Activated T-helper 1 cell treated with Interleukin-2 at 50 U/mL for 16 hours (primary cell): ENCODE data around the gene GRID1.

Experiments used
- DNase-seq: peaks from one replicate; pipeline ENCODE4 v3.0.0-alpha.2; 2020; ENCODE audit warnings: low read depth

GRID1 gene

GRCh38 chr10:86368987-86369386 lies 2.4 kb upstream of the GRID1 start:
- no peak for DNase-seq

- no peak for DNase-seq
Observed at GRCh38 chr10:86368046-86368445, 1.5 kb upstream of the GRID1 start.

GRCh38 chr10:86367152-86367951 lies 757 bp upstream of the GRID1 start:
- no peak for DNase-seq

- DNase-seq: no peak
Observed at GRCh38 chr10:86366902-86367151, 232 bp upstream of the GRID1 start.

- no peak for DNase-seq
Observed at GRCh38 chr10:86365346-86366032, 1.1 kb downstream of the GRID1 start.

- no peak for DNase-seq
Observed at GRCh38 chr10:86364491-86365345, 1.9 kb downstream of the GRID1 start.

GRCh38 chr10:86363833-86364490 lies 2.6 kb downstream of the GRID1 start:
- DNase-seq: no peak

- DNase-seq: no peak
Observed at GRCh38 chr10:86363184-86363832, 3.3 kb downstream of the GRID1 start.

- no peak for DNase-seq
Observed at GRCh38 chr10:86362586-86363183, 3.9 kb downstream of the GRID1 start.

- DNase-seq: no peak
Observed at GRCh38 chr10:86362129-86362527, 4.5 kb downstream of the GRID1 start.

GRCh38 chr10:86361156-86362128 lies 5.2 kb downstream of the GRID1 start:
- no peak for DNase-seq

- DNase-seq: no peak
Observed at GRCh38 chr10:86360657-86361056, 5.9 kb downstream of the GRID1 start.

GRCh38 chr10:86359954-86360353 lies 6.6 kb downstream of the GRID1 start:
- DNase-seq: no peak

GRCh38 chr10:86359111-86359510 lies 7.5 kb downstream of the GRID1 start:
- DNase-seq: no peak

- no peak for DNase-seq
Observed at GRCh38 chr10:86357676-86358075, 8.9 kb downstream of the GRID1 start.

GRCh38 chr10:86357041-86357440 lies 9.6 kb downstream of the GRID1 start:
- DNase-seq: no peak

- DNase-seq: no peak
Observed at GRCh38 chr10:86356296-86356695, 10.3 kb downstream of the GRID1 start.

- DNase-seq: no peak
Observed at GRCh38 chr10:86355571-86356038, 11.0 kb downstream of the GRID1 start.

GRCh38 chr10:86354761-86355540 lies 11.6 kb downstream of the GRID1 start:
- DNase-seq: no peak
